HG02943 (cell line): ENCODE data around the gene ZNF785.
"Not testable (repeated sequence)": the region's sequence is repeated elsewhere in the genome, so short reads cannot be mapped to it uniquely, and the experiment has no call there.

ENCODE experiments used
- ATAC-seq: cut with Tn5 transposase; IDR thresholded peaks from one replicate; pipeline ENCODE4 v1.9.1; 2021; ENCODE audit warnings: mild to moderate bottlenecking, low read depth, moderate library complexity; ENCODE audit not compliant: unreplicated experiment

ZNF785 gene

DNA sequence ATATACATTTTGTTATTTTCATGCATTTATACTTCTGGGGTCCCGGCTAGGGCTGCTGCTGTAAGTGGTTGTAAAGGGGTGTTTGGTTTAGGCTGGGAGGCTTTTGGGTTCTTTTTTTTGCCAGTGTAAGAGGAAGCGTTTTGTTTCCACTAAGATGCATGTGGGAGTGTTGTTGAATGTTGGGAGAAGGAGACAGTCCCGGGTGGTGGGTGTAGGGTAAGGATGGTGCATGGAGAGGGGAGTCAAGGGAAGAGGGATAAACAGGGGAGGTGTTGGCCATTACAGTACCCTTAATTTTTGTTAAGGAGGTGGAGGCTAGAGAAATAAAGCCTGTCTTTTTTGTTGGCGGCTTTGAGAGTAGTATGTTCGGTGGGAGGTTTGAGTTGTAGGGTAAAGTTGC is 42.4 kb downstream of the ZNF785 start:
- ATAC-seq = no peak

DNA sequence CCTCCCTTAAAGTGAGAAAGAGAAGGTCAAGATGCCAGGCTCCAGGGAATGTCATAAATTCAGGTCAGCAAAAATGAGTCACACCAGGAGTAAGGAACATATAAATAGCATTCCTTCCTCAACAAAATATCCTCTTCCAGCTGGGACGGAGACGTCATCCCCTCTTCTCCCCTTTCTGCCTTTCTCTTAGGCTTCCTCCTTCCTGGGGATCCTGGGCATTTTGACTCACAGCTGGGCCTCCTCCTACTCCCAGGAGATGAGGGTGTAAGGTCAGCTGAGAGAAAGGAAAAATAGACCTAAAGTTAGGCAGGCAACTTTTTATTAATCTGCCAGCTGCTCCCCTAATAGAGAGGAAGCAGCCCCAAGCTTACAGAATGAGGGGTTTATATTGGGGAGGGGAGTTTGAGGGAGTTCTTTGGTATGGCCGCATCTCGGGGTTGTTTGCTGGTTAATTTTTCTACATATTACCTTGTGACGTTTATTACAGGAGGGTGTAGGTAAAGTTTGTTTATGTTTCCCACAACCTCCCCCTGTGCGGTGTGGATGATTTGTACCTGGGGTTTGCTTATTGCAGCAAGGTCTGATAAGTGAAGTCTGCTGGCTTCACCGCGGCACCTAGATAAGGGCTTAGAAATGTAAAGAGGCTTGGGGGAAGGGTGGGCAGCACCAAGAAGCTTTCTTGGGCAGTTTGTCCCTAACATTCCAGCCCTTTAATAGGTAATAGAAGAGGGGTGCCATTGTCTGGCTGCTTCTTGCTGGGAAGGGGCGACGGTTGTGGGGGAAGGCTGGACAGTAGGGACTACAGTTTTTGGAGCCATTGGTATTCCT is 43.8 kb downstream of the ZNF785 start:
- no peak for ATAC-seq

- not testable (repeated sequence) for ATAC-seq
These were observed 44.5 kb downstream of the ZNF785 start for GRCh38 chr16:30540916-30541464.

DNA sequence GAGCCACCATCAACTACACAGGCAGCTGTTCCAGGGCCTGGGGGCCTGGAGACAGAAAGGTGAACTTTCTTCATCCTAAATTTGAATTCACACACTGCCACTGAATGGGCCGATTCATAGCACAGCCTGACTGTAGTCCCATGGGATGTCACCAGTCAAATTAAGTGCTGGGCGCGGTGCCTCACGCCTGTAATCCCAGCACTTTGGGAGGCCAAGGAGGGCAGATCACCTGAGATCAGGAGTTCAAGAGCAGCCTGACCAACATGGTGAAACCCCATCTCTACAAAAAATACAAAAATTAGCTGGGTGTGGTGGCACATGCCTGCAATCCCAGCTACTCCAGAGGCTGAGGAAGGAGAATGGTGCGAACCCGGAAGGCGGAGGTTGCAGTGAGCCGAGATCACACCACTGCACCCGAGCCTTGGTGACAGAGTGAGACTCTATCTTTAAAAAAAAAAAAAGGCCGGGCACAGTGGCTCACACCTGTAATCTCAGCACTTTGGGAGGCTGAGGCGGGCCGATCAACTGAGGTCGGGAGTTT is 45.4 kb downstream of the ZNF785 start:
- not testable (repeated sequence) for ATAC-seq

- ATAC-seq = no peak
These were observed 46.2 kb downstream of the ZNF785 start for GRCh38 chr16:30539000-30539964.

- ATAC-seq = not testable (repeated sequence)
These were observed 49.0 kb downstream of the ZNF785 start for GRCh38 chr16:30536391-30537024.

DNA sequence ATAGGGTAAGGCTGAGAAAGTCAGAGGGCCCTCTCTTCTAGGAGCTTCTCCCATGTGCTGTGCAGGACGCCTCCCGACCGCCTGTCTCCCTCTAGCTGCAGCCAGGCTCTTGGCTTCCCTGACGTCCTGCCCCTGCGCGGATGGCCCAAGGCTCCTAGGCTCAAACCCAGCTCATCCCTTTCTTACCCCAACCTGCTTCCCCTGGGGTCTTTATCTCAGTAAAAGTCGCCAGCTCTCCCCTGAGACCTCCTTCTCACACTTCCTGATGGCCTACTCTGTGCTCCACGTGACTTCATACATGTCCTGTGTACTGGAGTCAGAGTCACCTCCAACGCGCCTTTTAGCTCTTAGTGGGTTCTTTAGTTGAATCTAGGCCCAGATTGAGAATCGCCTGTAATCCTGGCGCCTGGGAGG is 49.7 kb downstream of the ZNF785 start:
- no peak for ATAC-seq

- peak; percentile 10 for ATAC-seq
These were observed 50.3 kb downstream of the ZNF785 start for GRCh38 chr16:30535106-30535776.

GRCh38 chr16:30534368-30535105 is 51.0 kb downstream of the ZNF785 start, which contains the start of gene ZNF747:
ZNF747 (minus strand) TSS chr16:30534858; CDS start chr16:30534679, 179 bp downstream.
- peak; percentile 60 for ATAC-seq

GRCh38 chr16:30533748-30534367 is 51.6 kb downstream of the ZNF785 start:
- ATAC-seq = peak; percentile 10

- no peak for ATAC-seq
These were observed 52.4 kb downstream of the ZNF785 start for GRCh38 chr16:30533146-30533522.

- ATAC-seq = no peak
These were observed 53.0 kb downstream of the ZNF785 start for GRCh38 chr16:30532285-30533145.
